GM19324 (cell line): ENCODE results near the gene AQR.

Experiments used
- ATAC-seq: cut with Tn5 transposase; IDR thresholded peaks from one replicate; pipeline ENCODE4 v1.9.1; 2021; ENCODE audit warnings: mild to moderate bottlenecking, moderate library complexity; ENCODE audit not compliant: unreplicated experiment, low FRiP score

The AQR gene

DNA sequence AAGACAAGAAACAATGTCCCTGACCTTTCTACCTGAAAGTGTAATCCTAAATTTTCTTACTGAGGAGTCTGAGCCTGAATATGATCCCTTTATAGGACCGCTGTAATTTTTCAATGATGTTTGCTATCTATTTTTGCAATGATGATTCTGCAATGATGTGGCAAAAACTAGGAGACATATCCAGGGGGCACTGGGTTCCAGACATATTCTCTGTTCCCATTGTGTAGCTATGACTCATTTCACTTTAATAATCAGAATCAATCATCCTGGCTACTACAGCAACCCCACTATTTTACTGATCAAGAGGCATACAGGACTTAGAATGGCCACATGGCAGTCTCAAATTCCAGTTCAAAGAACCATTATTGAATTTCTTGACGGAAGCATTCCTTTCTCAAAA lies 85.9 kb downstream of the AQR start:
- no peak for ATAC-seq

DNA sequence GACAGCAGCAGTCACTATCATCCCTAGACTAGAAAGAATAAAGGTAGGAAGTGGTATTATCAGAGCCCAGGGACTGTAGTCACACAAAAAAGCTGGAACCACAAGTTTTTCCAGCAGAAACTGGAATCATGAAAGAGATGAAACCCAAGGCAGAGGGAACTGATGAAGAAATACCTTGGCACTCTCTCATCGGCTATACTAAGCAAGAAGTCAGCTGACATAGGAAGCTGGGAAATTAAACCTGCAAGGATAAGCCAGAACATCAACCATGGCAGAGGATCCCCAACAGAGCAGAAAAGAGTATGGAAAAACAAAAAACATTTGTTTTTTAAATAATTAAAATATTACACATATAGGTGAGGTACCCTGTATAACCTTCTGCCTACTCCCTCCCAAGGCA lies 86.5 kb downstream of the AQR start:
- ATAC-seq, result no peak

DNA sequence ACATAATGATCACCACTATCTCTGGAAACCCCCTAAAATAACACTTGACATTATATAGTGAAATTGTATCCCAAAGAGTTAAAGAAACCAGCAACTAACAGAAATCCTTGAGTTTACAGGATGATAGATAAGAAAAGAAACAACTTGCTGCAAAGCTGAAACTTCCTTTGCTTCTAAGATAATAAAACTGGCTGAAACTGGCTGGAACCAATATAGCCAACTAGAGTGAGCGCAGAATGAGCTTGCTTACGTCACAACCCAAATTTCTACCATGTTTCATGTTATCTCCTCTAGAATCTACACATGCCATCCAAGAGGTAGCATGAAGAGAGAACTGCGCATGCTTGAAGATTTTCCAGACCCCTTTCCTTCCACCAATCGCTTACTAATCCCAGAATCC lies 90.4 kb downstream of the AQR start:
- ATAC-seq, result no peak

DNA sequence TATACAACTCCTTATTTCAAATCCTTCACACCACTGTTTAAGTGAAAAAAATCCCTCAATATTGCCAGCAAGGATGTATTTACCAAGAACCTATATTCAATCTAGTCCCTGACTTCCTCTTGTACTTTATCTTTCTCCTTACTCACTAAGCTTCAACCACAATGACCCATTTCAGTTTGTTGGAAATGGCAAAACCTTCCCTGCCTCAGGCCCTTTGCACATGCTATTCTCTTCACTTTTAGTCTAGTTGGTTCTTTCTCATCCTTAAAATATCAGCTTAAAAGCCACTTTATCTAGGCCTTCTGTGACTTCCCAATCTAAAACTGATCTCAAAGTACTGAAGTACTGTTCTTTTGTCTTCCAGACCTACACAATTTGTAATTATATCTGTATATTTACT lies 92.9 kb downstream of the AQR start:
- no peak for ATAC-seq

DNA sequence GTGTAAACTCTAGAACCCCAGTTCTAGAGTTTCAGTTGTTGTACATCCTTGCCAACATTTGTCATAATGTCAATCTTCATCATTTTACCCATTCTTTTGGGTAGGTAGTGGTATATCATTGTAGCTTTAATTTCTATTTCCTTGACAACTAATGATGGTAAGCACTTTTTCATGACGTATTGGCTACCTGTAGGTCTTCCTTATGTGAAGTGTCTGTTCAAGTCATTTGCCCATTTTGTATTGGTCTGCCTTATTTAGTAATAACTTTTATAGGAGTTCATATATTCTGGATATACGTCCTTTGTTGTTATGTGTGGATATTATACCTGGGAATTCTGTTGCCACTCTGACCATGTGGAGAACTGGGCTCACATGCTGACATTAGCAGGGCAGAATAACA lies 100.4 kb downstream of the AQR start:
- ATAC-seq, result no peak

DNA sequence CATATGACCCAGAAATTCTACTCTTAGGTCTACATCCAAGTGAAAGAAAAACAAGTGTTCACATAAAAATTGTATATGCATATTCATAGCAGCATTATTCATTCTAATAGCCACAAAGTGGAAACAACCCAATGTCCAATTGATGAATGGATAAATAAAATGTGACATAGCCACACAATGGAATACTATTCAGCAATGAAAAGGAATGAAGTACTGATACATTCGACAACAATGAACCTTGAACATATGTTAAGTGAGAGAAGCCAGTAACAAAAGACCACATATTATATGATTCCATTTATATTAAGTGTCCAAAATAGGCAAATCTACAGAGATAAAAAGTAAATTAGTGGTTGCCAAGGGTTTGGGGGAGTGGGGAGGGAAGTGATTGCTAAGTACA lies 104.0 kb downstream of the AQR start:
- no peak for ATAC-seq

DNA sequence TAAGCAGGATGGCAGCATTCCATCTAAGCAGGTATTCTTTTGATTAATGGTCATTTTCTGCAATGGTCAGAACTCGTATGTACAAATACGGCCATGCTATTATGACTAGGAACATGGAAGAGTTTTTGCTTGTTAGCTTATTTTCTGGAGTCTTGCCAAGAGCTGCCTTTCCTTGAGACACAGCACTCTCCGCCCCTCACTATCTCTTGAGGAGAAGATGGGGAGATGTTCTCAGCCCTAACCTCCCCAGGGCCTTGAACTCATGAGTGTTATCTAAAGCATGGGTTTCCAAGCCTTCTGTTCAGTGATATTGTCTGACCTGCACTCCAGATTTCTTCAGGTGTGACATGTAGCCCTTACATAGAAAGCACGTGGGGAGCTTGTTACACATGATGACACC lies 108.3 kb downstream of the AQR start:
- ATAC-seq, result no peak

DNA sequence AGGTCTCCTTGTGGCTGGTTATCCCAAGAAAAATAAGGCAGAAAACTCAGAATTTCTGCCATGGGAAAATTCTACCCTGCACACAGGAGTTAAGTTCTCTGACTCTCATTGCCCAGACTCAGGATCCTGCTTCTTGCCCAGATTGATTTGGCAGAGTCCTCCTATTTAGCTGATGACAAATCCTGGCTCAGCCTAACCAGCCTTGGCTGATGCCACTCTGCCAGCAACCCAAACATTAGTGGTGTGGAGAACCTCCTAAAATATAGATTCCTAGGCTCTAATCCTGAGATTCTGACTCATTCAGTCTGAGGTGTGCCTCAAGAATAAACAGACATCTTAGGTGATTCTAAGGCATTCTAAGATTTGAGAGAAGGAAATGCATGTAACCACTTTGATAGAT lies 113.6 kb downstream of the AQR start:
- ATAC-seq, result no peak

DNA sequence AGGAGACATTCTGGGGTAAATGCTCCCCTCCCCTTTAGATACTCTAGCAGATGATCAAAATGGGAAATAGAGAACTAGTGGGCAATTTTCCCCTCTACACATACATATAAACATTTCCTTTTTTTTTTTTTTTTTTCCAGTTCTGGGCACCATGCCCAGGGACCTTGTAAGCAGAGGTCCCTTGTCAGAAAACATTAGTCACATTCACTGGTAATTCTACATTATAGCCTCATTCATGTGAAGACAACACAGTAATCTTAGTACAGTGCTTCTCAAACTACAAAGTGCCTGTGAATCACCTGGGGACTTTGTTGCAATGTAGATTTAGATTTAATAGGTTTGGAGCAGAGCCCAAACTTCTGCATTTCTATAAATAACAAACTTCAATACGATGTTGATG lies 114.1 kb downstream of the AQR start:
- no peak for ATAC-seq

DNA sequence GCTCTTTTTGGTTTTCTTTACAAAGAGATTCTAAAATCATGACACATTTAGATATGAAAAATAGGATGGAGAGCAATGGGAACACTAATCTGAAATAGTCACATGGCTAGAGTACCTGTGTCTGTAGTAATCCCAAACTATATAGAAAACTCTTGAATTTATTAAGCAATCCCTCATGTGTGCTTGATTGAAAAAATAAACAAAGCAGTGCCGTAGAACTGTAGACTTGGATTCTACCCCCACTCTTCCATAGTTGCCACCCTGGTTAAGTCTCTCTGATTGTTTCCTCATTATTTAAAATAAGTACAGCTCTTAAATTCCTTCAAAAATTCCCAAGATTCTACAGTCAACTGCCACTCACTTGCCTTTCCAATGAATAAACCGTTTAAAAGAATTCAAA lies 115.3 kb downstream of the AQR start:
- ATAC-seq, result no peak

DNA sequence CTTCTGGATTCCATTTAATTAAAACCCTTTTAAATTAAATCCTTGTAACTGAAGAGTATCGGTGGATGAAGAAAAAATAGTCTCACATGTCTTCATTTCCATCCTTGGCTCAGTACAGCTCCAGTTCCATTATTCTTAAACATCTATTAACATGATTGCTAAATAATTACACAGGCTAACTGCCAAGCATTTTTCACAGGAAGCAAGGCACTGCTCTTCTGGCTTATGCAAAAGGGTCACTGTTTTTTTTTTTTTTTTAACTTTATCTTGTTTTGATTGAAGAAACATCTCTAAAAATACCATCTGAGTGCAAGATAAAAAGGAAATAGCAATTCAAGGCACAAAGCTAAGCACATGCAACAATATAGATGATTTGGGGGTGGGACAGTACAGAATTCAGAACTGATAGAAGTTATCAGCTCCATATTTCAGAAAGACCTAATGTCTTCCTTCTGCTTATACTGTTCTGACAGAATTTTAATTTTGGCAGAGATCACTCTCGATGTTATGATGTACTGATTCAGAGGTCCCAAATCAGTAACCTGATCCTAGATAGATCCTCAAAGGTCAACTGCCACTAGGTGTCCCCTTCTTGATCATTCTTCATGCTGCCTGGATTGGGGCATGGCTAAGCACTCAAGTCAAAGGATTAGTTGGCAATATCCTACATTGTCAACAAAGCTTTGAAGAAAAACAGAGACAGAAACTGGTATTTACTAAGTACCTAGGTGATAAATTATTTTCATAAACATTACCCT lies 116.4 kb downstream of the AQR start:
- no peak for ATAC-seq

DNA sequence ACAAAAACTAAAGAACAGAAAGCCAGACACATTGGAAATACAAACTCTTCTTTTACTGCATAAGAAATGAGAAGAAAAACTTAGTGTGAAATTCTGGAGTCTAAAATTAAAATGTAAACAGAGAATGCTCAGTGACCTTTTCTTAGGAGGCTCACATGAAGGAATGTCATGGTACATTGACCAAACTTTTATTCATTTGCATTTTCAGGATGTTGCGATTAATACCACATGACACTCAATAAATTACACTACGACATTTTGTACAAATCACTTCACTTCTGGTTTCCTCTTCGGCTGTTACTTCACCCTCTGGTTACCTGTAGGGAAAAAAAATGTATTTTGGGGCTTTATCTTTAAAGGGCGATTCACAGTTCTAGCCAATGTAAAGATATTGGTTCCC lies 117.8 kb downstream of the AQR start:
- no peak for ATAC-seq

DNA sequence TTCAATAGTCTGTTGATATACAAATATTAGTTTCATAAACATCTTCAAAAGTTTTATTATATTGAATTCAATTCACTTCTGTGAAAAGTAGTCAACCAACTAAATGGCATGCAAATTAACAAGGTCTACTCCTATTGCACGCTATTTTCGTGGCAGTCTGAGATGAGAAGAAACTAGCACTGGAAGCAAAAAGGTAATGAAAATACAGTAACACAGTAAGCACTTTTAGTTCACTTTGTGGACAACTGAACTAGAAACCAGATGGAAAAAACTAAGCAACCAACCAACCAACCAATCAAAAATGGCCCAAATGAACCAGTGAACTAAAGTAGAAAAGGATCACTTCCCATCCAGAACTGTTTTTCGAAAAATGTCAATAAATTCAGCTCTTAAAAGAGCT lies 118.5 kb downstream of the AQR start:
- ATAC-seq, result no peak

DNA sequence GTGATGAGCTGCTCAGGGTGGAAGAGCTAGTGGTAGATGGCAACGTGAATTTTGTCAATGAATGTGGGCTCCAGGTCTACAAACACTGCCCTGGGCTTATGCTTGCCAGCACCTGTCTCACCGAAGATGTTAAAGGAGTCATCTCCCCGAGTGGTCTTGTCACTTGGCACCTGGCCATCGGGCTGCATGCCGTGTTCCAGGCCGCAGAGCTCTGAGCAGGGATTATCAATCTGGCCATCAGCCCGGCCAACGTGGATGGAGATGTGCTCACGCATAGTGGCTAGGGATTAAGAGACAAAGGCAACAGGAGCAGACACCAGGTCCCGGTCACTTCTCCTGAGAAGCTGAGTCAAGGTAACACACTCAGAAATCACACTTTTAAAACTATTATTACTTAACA lies 119.4 kb downstream of the AQR start:
- no peak for ATAC-seq

DNA sequence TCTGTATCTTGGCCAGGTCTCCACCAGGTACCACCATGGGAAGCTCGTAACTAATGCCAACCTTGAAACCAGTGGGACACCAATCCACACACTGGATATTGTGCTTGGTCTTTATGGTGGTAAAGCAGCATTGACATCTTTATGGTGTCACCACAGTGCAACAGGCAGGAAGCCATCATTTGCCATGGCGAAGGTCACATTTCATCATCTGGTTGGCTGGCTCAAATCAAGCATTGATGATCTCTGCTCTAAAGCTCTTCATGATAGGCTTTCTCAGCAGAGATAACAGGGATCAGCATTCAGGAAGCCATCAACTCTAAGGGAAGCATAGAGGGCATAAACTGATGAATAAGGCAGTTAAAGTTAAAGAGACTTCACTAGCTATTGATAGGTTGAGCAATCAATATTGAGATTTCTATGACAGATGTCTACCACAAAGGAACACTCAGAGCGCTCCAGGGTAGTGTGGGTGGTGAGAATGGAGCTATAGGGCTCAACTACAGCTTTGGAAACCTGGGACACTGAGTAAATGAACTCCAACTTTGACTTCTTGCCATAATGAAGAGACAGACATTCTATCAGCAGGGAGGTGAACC lies 120.1 kb downstream of the AQR start:
- no peak for ATAC-seq

DNA sequence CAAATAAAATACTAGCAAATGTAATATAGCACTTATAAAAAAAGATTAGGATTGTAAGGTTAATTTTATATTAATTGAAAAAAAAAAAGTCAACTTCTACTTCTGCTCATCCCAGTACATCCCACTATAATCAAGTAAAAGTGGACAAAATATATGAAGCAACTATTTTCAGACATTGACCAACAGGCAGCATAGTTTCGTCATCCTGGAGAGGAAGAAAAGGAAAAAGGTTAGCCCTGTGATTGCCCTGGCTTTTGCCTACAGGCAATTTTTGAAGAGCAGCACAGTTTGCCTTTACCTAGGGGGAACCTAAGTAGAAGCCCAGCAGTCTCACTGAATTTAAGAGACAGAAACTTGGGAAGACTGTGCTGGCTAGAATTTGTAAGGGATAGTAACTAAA lies 121.9 kb downstream of the AQR start:
- ATAC-seq, result no peak

DNA sequence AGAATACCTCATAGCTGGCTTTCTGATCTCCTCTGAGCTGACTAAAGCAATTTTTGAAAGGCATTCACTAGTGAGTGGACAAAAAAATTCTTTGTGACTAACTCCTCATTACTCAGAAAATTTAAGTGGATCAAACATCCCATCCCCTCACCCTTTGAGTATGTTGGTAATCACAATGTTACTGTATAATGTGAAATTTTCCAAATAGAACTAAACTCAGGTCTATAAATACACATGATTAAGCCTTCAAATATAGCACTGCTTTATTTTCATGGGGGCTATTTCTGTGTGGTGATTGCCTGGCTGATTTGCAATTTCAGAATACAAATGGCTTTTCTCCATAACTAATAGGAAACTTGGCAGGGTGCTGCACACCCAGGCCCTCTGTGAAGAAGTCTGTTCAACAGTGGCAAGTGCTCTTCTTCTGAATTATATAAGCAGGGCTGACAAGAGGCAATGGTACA lies 128.2 kb downstream of the AQR start:
- ATAC-seq, result no peak

DNA sequence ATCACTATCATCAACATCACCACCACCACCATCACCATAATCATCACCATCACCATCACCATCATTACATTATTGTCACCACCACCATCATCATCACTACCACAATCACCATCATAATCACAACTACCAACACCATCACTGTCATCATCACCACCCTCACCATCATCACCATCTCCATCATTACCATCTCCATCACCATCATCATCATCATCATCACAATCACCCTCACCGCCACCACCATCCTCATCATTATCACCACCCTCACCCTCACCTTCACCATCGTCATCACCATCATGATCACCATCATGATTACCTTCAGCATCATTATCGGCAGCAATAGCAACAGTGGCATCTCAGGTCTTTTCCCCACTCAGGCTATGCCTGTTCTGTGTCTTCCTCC lies 131.3 kb downstream of the AQR start:
- no peak for ATAC-seq

DNA sequence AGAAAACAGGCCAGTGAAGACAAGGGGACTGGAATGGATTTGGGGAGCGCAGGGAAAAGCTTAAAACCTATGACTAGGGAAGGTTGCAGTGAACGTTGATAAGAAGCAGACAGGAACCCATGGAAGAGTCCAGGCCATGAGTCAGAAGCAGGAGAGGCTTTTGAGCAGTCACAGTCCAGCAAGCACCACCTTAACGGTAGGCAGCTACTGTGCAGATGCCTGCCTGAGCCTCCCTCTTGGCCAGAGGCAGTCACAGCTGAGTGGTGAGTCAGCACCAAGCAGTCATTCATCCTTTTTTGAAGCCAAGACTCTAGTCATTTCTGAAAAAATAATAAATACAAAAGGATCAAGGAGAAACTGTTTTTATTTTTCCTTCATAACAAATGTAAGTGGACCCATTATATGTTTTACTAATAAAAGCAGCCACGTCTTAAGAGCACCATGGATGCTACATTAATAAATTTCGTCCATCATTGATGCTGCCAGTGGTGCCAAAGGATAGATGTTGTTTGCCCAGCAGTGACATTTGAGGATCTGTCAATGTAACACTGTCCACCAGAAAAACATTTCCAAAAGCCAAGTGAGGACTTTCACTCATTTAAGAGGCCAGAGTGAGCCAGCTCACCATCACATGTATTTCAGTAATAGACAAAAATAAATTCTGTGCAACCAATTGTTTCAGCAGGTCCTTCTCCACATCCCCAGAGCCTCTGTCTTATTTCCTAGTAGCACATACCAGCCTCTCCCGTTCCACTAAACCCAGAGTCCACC lies 132.1 kb downstream of the AQR start:
- no peak for ATAC-seq

DNA sequence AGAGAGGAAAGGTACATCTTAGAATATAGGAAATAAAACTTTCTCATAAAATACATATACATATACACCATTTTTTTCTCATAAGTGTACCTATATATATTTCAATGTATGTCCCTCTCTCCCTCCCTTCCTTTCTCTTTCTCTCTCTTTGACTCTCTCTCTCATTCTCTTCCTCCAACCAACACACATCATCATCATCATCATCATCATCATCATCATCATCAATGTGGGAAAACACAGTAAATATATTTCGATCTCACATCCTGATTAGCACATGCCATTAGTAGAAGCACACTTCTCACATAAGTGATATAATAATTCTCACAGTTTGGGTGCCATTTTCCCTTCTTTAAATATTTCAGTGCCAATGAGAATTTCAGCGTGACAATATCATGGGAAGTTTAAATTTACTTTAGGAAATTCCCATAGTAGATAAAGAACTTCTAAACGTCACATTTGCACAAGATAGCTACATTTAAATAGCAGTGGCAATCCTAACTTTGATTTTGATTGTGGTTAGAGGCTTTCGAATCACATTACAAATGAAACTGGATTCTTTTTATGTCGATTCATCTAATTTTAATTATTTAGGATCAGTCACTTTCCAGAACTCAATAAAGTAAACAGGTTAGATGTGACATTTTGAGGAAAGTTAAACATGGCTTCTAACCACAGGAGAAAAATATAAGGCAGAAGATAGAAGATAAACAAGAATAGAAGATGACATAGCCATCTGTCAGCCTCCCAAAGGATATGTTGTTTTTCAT lies 141.2 kb downstream of the AQR start:
- ATAC-seq, result no peak

DNA sequence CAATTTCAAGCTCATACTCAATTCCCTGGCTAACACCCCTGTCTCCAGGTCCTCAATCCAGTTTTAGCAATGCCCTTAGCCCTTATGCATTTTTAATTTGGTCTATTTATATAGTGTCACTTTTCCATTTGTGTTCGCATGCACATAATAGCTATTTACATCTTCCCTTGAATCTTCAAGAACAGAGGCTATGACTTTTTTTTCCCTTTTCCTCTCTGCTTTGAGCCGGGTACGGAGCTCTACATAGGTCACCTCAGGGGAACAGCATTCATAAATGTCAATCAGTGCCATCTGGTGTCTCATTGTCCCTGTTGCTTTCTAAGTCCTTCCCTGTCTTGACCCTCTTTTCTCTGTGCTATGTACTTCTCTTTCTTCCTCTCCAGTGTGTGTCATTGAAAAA lies 147.7 kb downstream of the AQR start:
- no peak for ATAC-seq
